ENCODE measurements around the gene LRIT2.

- TF ChIP-seq POLR2AphosphoS5 (IDR thresholded peaks at IDR 0.05; ENCODE audit: borderline replicate concordance, low read depth, low read length): no peak
- no peak for TF ChIP-seq FOXP2 (optimal IDR thresholded peaks at IDR 0.05; ENCODE audit: control extremely low read depth, extremely low read length, insufficient read depth)
Observed at GRCh38 chr10:84225427-84226173, at the start of gene LRIT2.

Measured in SK-N-MC (cell line).